OCI-LY7 (cell line): ENCODE results near the gene PINK1.

ENCODE experiments used
- EZH2phosphoT487 ChIP-seq: fragments of 200-600 bp; sonication (generic); IDR thresholded peaks from 2 replicates; pipeline ENCODE4 v1.6.1; 2018; ENCODE audit warnings: low read depth, borderline replicate concordance, mild to moderate bottlenecking, mixed run types, antibody characterized with exemption, low read length, moderate library complexity, mixed read lengths
- TF ChIP-seq, protein P1 (sequence below): fragments of 200-600 bp; sonication (generic); conservative IDR thresholded peaks from 2 replicates; pipeline ENCODE4 v1.5.1; 2014; ENCODE audit warnings: mild to moderate bottlenecking, antibody characterized with exemption, low read length, moderate library complexity, mixed read lengths

DNA sequence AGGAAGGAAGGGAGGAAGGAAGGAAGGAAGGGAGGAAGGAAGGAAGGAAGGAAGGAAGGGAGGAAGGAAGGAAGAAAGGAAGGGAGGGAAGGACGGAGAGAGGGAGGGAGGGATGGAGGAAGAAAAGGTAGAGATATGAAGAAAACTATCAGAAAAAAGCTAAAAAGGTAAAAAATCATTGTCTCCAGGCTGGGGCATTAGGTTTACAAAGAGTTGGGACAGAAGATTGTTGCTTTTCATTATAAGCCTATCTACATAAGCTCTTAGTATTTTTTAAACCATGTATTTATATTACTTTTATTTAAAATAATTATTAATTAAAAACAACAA lies 7.2 kb upstream of the PINK1 start:
- TF ChIP-seq, protein P1, sequence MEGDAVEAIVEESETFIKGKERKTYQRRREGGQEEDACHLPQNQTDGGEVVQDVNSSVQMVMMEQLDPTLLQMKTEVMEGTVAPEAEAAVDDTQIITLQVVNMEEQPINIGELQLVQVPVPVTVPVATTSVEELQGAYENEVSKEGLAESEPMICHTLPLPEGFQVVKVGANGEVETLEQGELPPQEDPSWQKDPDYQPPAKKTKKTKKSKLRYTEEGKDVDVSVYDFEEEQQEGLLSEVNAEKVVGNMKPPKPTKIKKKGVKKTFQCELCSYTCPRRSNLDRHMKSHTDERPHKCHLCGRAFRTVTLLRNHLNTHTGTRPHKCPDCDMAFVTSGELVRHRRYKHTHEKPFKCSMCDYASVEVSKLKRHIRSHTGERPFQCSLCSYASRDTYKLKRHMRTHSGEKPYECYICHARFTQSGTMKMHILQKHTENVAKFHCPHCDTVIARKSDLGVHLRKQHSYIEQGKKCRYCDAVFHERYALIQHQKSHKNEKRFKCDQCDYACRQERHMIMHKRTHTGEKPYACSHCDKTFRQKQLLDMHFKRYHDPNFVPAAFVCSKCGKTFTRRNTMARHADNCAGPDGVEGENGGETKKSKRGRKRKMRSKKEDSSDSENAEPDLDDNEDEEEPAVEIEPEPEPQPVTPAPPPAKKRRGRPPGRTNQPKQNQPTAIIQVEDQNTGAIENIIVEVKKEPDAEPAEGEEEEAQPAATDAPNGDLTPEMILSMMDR: no peak
- no peak for TF ChIP-seq EZH2phosphoT487
